GM21423 (cell line): ENCODE results near the gene HCK.

Experiments
- ATAC-seq: cut with Tn5 transposase; IDR thresholded peaks from one replicate; pipeline ENCODE4 v1.9.1; 2021; ENCODE audit warnings: mild to moderate bottlenecking, moderate library complexity; ENCODE audit not compliant: unreplicated experiment

The HCK gene

DNA sequence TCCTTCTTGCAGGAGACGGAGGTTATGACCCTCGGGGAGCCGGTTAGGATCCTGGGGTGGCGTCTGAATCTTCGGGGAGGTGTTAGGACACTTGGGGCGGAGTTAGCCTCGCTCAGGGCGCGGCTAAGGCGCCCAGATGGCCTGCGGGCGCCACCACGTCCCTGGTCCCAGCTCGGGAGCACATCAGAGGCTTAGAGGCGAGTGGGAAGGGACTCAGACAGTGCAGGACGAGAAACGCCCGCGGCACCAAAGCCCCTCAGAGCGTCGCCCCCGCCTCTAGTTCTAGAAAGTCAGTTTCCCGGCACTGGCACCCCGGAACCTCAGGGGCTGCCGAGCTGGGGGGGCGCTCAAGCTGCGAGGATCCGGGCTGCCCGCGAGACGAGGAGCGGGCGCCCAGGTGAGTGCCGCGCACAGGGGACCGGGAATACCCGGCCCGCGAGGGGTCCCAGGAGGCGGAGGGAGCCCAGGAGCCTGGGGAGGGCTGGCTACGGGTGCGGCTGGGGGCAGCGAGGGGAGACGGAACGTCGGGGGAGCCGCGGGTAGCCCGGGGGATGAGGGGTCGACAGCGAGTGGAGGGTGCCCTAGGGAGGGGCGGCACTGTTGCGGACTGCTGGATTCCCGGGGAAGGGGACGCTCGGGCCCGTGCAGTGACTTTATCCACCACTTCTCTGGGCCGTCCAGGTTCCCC, at the start of gene HCK:
Gene HCK (plus strand): TSS at position 153 of the 688 bp plus-strand sequence.
- ATAC-seq, result no peak

DNA sequence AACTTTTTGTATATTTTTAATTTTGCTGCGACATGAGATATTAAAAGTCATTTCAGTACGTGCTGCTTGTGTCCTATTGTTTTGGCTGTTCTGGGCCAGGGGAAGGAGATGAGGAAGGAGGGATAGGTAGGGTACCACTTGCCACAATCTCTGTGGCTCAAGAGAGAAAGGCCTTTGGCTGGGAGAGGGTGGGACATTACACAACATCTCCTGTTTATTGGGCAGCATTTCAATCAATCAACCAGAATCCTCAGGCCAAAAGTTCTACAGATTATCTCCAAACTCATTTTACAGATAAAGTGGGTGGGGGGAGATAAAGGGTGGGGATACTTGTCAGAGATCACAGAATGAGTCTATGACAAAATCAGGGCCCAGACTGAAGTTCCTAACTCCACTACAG, 48.7 kb upstream of the HCK start:
- no peak for ATAC-seq

DNA sequence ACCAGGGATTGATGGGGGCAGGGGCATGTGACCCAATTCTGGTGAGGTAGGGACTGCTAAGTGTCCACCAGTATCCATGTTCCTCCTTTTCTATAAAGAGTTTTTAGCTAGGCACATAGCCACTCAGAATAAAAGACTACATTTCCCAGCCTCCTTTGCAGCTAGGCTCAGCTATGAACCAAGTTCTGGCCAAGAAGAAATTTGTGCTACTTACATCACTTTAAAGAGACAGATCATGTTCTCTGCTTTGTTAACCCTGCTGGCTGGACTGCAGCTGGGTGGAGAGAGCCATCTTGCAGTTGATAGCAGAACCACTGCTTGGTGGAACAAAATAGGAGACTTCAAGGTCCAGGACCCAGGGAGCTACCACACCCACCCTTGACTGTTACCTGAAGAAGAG, 47.1 kb upstream of the HCK start:
- ATAC-seq, result no peak

DNA sequence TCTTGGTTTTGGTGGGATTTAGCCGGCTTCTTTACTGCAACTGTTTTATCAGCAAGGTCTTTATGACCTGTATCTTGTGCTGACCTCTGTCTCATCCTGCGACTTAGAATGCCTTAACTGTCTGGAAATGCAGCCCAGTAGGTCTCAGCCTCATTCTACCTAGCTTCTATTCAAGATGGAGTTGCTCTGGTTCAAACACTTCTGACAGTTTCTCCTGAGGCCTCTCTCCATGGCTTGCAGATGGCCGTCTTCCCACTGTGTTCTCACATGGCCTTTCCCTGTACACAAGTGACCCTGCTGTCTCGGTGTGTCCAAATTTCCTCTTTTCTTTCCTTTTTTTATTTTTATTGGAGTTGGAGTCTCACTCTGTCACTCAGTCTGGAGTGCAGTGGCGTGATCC, 46.0 kb upstream of the HCK start:
- ATAC-seq, result no peak

DNA sequence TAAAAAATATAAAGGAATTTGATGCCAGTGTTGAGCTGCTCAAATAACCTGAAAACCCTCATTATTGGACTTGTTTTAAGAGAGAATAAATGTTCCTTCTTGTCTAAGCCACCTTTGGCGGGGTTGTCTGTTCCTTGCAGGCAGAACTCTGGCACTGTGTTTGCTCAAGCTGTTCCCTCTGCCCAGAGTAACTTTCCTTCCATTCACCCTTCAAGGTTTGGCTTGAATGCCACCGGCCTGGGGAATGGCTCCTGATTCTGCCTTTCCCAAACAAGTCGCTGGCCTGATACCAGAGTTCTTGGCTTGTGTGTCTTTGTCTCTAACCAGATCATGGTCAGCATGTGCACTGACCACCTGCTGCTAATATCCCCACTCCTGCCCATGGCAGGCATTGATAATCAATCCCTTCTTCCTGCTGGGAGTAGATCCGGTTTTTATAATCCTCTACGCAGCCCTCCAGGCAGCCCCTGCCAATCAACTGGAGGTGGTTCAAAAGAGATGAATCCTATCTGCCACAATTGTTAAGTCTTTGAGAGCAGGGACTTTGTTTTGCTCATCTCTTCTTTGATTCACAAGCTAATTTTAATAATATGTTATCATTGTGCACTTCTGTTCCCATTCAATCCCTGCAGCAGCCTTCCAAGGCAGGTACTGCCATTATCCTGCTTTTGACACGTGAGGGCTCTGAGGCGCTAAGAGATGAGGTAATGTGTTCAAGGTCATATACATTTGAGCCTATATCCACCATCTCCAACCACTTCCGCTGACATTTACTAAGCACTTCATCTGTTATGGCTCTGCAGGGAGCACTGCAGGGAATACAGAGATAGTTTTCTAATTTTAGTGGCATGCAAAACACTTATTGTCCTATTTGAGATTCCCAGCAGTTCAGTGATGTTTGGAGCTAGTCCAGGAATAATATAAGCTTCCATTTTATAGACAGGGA, 44.9 kb upstream of the HCK start:
- no peak for ATAC-seq

DNA sequence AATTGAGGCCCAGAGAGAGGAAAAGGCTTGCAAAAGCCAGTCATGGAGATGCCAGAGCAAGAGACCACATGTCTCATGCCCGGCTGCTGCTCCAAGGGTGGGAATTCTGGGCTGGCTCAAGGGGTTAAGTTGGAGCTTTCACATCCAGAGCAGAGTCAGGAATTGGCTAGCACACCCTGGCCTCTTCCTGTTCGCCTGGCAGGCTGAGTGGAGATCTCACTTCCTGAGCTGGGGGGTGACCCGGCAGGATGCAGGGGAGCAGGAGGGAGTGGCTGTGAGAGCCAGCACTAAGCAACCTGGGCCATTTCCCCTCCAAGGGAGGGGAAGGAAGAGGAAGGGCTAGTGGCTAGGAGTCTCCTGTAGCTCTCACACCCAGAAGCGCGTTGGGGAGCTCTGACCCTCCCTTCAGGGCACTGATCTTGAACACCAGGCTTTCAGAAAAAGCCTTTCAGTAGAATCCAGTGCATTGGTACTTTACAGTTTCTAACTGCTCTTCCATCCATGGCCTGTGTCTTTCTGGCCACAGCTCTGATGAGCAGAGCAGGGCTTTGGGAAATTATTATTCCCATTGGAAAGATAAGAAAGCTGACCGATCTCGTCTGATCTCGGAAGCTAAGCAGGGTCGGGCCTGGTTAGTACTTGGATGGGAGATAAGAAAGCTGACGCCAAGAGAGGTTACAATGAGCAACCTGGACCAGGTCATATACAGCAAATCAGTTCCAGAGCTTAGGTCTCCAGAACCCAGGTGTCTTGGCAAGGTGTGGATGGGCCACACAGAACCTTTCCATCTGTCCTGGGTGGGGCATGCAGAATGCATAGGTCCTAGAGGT, 44.0 kb upstream of the HCK start:
- no peak for ATAC-seq

DNA sequence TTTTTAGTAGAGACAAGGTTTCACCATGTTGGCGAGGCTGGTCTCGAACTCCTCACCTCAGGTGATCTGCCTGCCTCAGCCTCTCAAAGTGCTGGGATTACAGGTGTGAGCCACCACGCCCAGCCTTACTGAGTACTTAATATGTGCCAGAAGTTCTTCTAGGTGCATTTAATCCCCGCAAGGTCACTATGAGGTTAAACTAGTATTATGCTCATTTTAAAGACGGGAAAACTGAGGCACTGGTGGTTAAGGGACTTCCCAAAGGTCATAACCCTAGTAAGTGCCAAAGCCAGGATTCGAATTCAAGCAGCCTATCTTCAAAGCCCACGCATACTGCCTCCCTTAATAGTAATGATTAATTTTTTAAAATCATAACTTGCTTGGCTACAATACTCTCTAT, 42.5 kb upstream of the HCK start:
- ATAC-seq, result no peak

DNA sequence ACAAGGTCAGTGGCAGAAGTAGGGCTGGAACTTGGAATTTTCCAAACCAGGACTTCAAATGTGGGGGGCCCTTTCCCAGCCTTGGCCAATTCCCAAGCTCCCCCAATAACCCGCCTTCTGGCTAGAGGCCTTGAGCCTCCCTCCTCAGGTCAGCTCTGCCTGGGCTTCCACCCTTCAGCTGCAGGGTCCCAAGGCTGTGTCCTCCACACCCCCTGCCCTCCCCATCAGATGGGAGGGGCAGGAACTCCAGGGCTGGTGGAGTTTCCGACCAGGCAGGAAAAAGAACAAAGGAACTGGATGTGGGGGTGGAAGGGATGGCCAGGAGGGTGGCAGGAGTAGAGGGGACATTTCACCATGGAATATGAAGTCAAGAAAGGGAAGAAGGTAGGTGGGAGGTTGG, 41.9 kb upstream of the HCK start, which contains the start of gene CCM2L:
Gene CCM2L (plus strand): TSS at position 338 of the 400 bp plus-strand sequence. CDS start 17 bp downstream, at position 355.
- ATAC-seq, result no peak

DNA sequence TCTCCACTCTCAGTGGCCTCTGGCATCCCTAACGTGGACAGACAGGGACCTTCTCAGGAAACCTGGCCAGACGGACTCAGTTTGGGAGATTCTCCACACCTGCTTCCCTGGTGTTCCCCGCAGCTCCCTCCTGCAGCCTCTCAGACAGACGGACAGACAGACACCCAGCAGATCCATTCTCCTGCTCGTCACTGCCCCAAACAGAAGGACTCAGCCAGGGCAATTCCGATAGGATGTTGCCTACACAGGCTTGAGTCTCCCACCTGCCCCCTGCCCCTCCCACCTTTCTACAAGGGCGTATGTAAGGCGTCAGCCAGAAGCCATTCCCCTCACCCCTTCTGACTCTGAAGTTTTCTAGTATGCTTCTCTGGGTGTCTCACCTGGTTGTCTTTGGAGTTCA, 41.4 kb upstream of the HCK start:
- ATAC-seq, result no peak

DNA sequence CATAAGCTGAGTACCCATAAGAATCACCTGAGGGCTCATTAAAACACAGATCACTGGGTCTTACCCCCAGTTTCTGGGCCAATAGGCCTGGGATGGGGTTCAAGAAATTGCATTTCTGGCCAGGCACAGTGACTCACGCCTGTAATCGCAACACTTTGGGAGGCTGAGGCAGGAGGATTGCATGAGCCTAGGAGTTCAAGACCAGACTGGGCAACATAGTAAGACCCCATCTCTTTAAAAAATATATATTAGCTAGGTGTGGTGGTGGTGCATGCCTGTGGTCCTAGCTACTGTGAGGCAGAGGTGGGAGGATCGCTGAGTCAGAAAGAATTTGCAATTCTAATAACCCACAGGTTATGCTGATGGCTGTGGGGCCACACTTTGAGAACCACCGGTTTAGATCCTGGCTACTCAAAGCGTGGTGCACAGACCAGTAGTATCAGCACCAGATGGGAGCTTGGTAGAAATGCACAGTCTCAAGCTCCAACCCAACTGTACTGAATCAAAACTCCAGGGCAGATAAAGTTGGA, 39.8 kb upstream of the HCK start:
- no peak for ATAC-seq

DNA sequence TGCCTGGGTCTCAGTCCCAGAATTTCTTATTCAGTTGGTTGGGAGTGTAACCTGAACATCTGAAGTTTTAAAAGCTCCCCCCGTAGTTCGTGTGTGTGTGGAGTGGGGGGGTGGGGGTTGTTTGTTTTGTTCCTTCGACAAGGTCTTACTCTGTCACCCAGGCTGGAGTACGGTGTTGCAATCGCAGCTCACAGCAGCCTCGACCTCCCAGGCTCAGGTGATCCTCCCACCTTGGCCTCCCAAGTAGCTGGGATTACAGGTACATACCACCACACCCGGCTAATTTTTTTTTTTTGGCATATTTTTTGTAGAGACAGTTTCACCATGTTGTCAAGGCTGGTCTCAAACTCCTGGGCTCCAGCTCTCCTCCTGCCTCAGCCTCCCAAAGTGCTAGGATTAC, 38.7 kb upstream of the HCK start:
- no peak for ATAC-seq

DNA sequence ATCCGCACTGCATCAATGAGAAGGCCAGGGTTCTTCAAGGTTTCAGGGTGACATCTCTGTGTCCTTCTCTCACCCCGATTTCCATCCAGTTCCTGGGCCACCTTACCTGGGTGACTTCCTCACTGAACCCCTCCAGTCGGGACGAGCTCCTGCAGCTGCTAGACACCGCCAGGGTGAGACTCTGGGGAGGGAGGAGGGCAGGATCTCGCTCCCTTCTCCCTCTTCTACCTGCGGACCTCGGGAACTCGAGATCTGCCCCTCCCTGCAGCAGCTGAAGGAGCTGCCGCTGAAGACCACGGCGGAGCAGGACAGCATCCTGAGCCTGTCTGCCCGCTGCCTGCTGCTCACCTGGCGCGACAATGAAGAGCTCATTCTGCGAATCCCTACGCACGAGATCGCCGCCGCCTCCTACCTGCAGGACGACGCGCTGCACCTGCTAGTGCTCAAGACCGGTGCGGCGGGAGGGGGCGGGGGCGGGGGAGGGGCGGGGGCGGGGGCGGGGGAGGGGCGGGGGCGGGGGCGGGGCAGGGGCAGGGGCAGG, 34.3 kb upstream of the HCK start:
- ATAC-seq, result no peak

DNA sequence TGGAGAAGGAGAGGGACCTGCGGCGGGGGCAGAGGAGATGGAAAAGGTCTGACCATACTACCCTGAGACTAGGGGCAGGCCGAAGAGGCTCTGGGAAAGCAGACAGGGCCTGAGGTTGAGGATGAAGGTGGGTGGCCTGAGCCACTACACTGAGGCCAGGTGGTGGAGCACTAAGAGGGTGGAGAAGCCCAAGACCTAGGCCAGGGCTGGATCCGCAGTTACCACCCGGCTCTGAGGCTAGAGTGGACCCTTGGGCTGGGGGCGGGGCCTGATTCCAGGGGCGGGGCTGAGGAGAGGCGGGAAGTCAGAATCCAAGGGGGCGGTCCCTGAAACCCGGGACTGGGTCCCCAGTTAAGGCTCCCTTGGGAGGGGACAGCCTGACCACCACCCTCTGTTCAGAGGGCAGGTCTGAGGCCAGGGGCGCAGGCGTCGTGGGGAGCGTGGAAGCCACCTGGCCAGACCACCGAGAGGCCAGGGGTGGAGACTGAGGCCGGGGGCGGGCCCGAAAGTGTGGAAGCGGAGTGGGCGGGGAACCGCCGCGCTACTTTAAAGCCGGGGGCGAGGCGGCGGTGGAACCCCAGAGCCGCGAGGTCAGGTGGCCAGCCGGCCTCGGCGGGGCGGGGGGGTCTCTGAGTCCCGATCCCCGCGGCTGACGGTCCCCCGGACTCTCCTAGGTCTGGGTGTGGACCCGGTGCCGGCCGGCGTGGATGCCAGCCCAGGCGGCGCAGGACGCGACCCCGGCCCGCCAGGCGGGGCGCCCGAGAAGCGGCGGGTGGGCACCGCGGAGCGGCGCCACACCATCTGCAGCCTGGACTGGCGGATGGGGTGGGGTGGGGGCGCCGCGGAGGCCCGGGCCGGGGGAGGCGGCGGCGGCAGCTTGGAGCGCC, 33.5 kb upstream of the HCK start:
- ATAC-seq, result no peak

DNA sequence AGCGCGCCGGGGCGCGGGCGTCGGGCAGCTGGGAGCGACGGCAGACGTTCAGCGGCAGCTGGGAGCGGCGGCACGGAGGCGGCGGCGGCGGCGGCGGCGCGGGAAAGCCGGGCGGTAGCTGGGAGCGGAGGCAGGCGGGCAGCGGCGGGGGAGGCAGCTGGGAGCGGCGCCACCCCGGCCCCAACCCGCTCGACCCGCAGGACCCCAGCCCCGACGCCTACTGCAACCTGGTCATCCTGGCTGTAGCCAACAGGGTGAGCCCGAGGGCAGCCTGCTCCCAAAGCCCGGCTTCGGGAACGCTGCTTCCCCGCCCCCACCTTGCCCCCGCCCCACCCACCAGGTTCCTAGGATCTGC, 32.9 kb upstream of the HCK start:
- no peak for ATAC-seq

DNA sequence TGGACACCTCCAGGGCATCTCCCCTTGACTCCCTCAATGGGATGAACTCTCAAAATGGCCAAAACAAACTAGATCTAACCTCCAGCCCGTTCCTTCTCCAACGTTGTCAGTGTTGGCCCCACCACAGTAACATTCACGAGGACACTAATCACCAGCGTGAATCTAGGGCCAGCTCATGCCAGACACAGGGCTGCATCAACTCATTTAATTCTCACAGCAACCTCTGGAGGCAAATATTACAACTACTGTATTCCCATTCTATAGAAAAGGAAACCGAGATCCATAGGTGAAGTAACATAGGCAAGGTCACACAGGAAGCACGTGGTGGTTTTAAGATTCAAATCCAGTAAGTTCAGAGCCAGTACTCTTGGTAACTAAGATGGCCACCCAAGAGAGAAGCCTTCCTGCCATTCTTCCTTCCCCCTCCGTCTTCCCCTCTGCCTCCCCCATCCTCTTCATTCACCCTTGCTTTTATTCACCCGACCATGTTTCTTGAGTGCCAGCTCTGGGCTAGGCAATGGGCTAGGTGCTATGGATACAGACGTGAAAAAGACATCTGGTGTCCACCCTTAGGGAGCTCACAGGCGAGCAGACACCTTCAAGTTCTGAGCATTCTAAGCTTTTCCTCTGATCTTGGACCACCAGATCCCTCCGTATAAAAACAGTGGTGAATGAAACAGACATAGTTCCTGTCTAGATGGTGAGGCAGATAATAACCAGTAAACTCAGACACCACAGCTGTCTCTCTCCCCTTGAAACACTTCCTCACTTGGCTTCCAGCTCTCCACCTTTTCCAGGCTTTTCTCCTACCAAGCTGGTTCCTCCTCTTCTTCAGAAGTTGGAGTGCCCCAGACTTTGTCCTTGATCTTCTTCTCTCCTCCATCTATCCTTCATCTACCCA, 32.2 kb upstream of the HCK start:
- ATAC-seq, result no peak

DNA sequence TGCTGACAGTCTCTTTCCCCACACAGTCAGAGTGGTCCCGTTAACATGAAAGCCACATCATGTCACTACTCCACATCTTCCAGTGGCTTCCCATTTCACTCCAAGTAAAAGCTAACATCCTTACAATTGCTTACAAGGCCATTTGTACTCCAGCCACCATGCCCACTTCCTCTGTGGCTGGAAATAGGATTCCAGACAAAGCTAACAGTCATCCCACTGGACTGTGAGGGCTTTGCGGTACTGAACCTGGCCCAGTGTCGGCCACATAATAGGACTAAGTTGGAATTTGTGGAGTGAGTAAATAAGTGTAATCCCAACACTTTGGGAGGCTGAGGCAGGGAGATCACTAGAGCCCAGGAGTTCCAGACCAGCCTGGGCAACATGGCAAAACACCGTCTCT, 31.0 kb upstream of the HCK start:
- ATAC-seq, result no peak

DNA sequence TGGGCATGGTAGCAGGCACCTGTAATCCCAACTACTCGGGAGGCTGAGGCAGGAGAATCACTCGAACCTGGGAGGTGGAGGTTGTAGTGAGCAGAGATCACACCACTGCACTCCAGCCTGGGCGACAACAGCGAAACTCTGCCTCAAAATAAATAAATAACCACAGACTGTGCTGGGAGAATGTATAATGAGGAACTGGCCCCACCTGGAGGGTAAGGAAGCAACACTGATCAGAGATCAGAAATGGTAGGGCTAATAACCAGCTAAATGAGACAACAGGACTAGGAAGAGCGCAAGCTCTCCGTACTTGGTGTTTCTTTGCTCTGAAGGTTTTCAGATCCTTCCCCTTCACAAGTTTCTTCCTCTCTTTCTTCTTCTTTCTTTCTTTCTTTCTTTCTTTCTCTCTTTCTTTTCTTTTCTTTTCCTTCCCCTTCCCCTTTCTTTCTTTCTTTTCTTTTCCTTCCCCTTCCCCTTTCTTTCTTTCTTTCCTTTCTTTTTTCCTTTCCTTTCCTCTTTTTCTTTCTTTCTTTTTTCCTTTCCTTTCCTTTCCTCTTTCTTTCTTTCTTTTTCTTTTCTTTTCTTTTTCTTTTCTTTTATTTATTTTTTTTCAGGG, 27.3 kb upstream of the HCK start:
- no peak for ATAC-seq

DNA sequence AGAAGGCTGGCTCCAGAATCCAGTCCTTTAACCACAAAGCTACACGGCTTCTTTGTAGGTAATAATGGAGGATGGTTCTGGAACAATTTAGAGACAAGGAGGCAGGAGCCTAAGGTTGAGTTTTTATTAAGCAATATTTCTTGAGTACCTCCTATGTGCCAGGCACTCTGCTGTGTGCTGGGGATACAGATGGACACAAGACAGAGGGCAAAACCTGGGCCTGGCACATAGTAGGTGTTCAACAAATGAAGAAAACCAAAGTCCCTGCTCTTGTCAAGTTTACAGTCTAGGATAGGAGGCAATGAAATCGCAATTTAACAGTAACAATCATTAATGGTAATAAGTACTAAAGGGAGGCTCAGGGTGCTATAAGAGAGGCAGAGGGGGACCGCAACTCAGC, 24.4 kb upstream of the HCK start:
- ATAC-seq, result no peak
